H1 (cell line): ENCODE results near the gene TAF1D. TPM values are rescaled to one million over a fixed set of nuclear protein-coding genes. Genes with fewer than 3 reads are reported as not detected.

Experiments
- CTCF ChIA-PET: fragments of 300-600 bp; sonication (Branson Sonifier 250); formaldehyde crosslinking; loops from one replicate; lab custom pipeline; 2021; ENCODE audit not compliant: partially characterized antibody; lab: Charles Lee
- POLR2A ChIA-PET: fragments of 300-600 bp; sonication (Branson Sonifier 250); formaldehyde crosslinking; loops from one replicate; lab custom pipeline; 2021; ENCODE audit warnings: inconsistent platforms; ENCODE audit not compliant: partially characterized antibody; lab: Charles Lee
- DNase-seq, 2 experiments: peaks; one replicate each; pipeline versions ENCODE4 v3.0.0 to v3.0.0-alpha.2; 2010 to 2022; ENCODE audit warnings: low spot score in 2 of 2, low read depth in 1 of 2, mixed read lengths in 1 of 2
- FAIRE-seq: peaks from 2 replicates; lab custom pipeline; 2011; peaks lifted over from hg19 to GRCh38; lab: Jason Lieb, UNC
- H2AFZ ChIP-seq: 2 replicates; pipeline ENCODE4 v1.8.1; 2012; ENCODE audit warnings: low read length, inconsistent platforms
- H2AK5ac ChIP-seq: 2 replicates; pipeline ENCODE4 v1.6.1; 2013; ENCODE audit warnings: low read depth, low read length
- H2BK120ac ChIP-seq: replicated peaks from 2 replicates; pipeline ENCODE3; 2013; ENCODE audit warnings: low read depth, low read length, inconsistent platforms
- H2BK12ac ChIP-seq: 2 replicates; pipeline ENCODE4 v1.6.1; 2013; ENCODE audit warnings: low read depth, low read length
- H2BK15ac ChIP-seq: 2 replicates; pipeline ENCODE4 v1.6.1; 2013; ENCODE audit warnings: low read length
- H2BK20ac ChIP-seq: 2 replicates; pipeline ENCODE4 v1.6.1; 2013; ENCODE audit warnings: low read length
- H2BK5ac ChIP-seq: 2 replicates; pipeline ENCODE4 v1.6.1; 2013; ENCODE audit warnings: low read depth, low read length
- H3K14ac ChIP-seq: 2 replicates; pipeline ENCODE4 v1.6.1; 2013; ENCODE audit warnings: inconsistent platforms; ENCODE audit not compliant: insufficient read length
- H3K18ac ChIP-seq: 2 replicates; pipeline ENCODE4 v1.6.1; 2013; ENCODE audit warnings: low read length; ENCODE audit errors: extremely low read depth
- H3K23ac ChIP-seq: 2 replicates; pipeline ENCODE4 v1.6.1; 2013; ENCODE audit warnings: inconsistent platforms; ENCODE audit not compliant: insufficient read length
- H3K23me2 ChIP-seq: 2 replicates; pipeline ENCODE4 v1.6.1; 2013; ENCODE audit warnings: low read depth, low read length
- H3K27ac ChIP-seq: 2 replicates; pipeline ENCODE4 v1.6.1; 2011; ENCODE audit warnings: low read depth, low read length, inconsistent platforms
- H3K27me3 ChIP-seq, 4 experiments: replicated peaks in 1 of 4; 1 replicate in 1 of 4; 2 replicates in 3 of 4; pipeline versions ENCODE4 v1.6.1 to v1.8.1; 2011 to 2013; ENCODE audit warnings: low read length in 3 of 4, mild to moderate bottlenecking in 3 of 4, inconsistent platforms in 2 of 4, mixed read lengths in 2 of 4, moderate library complexity in 1 of 4; ENCODE audit not compliant: control insufficient read depth in 3 of 4, insufficient read depth in 3 of 4; ENCODE audit errors: extremely low read depth in 1 of 4
- H3K36me3 ChIP-seq, 4 experiments: 2 replicates each; pipeline versions ENCODE4 v1.6.1 to v1.8.1; 2011 to 2013; ENCODE audit warnings: mild to moderate bottlenecking in 4 of 4, low read length in 3 of 4, moderate library complexity in 2 of 4, control low read depth in 1 of 4, inconsistent platforms in 1 of 4; ENCODE audit not compliant: insufficient read depth in 4 of 4, control insufficient read depth in 2 of 4
- H3K4ac ChIP-seq: replicated peaks from 2 replicates; pipeline ENCODE3; 2013; ENCODE audit warnings: low read length, low read depth, mixed read lengths, inconsistent platforms; ENCODE audit not compliant: insufficient read length
- H3K4me1 ChIP-seq, 4 experiments: replicated peaks in 1 of 4; 1 replicate in 1 of 4; 2 replicates in 3 of 4; pipeline versions ENCODE4 v1.6.1 to v1.8.1; 2011 to 2013; ENCODE audit warnings: low read length in 3 of 4, inconsistent platforms in 2 of 4, mixed read lengths in 1 of 4; ENCODE audit not compliant: insufficient read depth in 4 of 4, control insufficient read depth in 3 of 4
- H3K4me2 ChIP-seq, 2 experiments: 2 replicates each; pipeline versions ENCODE4 v1.6.1 to v1.8.1; 2011 to 2013; ENCODE audit warnings: low read depth in 2 of 2, low read length in 2 of 2, control low read depth in 1 of 2, inconsistent platforms in 1 of 2, mild to moderate bottlenecking in 1 of 2; ENCODE audit not compliant: insufficient read depth in 1 of 2
- H3K4me3 ChIP-seq, 4 experiments: fragments of 200-600, 300-600 bp in 1 of 4; sonication (generic), shearing (Covaris generic), sonication (Bioruptor Twin) in 1 of 4; 2 replicates each; pipeline versions ENCODE4 v1.5.1 to v1.8.1; 2011 to 2016; ENCODE audit warnings: low read length in 4 of 4, low read depth in 3 of 4, control low read depth in 2 of 4, inconsistent platforms in 2 of 4, mild to moderate bottlenecking in 2 of 4, mixed read lengths in 1 of 4, moderate library complexity in 1 of 4; ENCODE audit not compliant: insufficient read depth in 2 of 4; ENCODE audit errors: extremely low read depth in 1 of 4
- H3K56ac ChIP-seq: replicated peaks from 2 replicates; pipeline ENCODE3; 2013; ENCODE audit warnings: low read depth, mild to moderate bottlenecking, mixed read lengths, low read length, inconsistent platforms; ENCODE audit not compliant: insufficient read length
- H3K79me1 ChIP-seq: 2 replicates; pipeline ENCODE4 v1.6.1; 2013; ENCODE audit warnings: low read depth, low read length, control low read depth
- H3K79me2 ChIP-seq, 2 experiments: 2 replicates each; pipeline versions ENCODE4 v1.6.1 to v1.8.1; 2012 to 2013; ENCODE audit warnings: low read length in 2 of 2, mild to moderate bottlenecking in 2 of 2, inconsistent platforms in 1 of 2; ENCODE audit not compliant: insufficient read depth in 2 of 2, control insufficient read depth in 1 of 2
- H3K9ac ChIP-seq, 4 experiments: replicated peaks in 1 of 4; 1 replicate in 1 of 4; 2 replicates in 3 of 4; pipeline versions ENCODE4 v1.6.1 to v1.8.1; 2011 to 2013; ENCODE audit warnings: low read depth in 3 of 4, low read length in 3 of 4, control low read depth in 2 of 4, mild to moderate bottlenecking in 2 of 4, moderate library complexity in 2 of 4, inconsistent platforms in 1 of 4; ENCODE audit errors: extremely low read depth in 1 of 4
- H3K9me3 ChIP-seq, 2 experiments: 2 replicates each; pipeline versions ENCODE4 v1.6.1 to v1.8.1; 2012 to 2013; ENCODE audit warnings: mild to moderate bottlenecking in 2 of 2, moderate library complexity in 2 of 2, control low read depth in 1 of 2, inconsistent platforms in 1 of 2, low read depth in 1 of 2, low read length in 1 of 2, mixed read lengths in 1 of 2; ENCODE audit not compliant: insufficient read depth in 2 of 2
- H4K20me1 ChIP-seq, 2 experiments: replicated peaks in 1 of 2; 2 replicates each; pipeline versions ENCODE3 to v1.8.1; 2011 to 2013; ENCODE audit warnings: inconsistent platforms in 2 of 2, low read length in 2 of 2, mild to moderate bottlenecking in 1 of 2; ENCODE audit not compliant: insufficient read depth in 2 of 2, control insufficient read depth in 1 of 2
- H4K5ac ChIP-seq: 2 replicates; pipeline ENCODE4 v1.6.1; 2013; ENCODE audit warnings: low read length, low read depth, mixed read lengths, inconsistent platforms; ENCODE audit not compliant: insufficient read length
- H4K8ac ChIP-seq: 2 replicates; pipeline ENCODE4 v1.8.0; 2013; ENCODE audit warnings: mild to moderate bottlenecking, moderate library complexity, low read length, inconsistent platforms; ENCODE audit not compliant: insufficient read depth; ENCODE audit errors: extremely low read depth
- H4K91ac ChIP-seq: replicated peaks from 2 replicates; pipeline ENCODE3; 2013; ENCODE audit warnings: low read length, mixed read lengths, inconsistent platforms; ENCODE audit not compliant: insufficient read length
- BRCA1 ChIP-seq: IDR thresholded peaks from 2 replicates; pipeline ENCODE4 v1.6.1; 2012; ENCODE audit warnings: low read depth, low read length, improper control_type of control experiment
- CREB1 ChIP-seq: IDR thresholded peaks from 2 replicates; pipeline ENCODE4 v1.6.1; 2012; ENCODE audit warnings: inconsistent platforms
- EP300 ChIP-seq, 2 experiments: IDR thresholded peaks; 1 replicate in 1 of 2; 2 replicates in 1 of 2; pipeline ENCODE4 v1.6.1; 2011 to 2012; ENCODE audit warnings: low read depth in 2 of 2, low read length in 2 of 2, mild to moderate bottlenecking in 2 of 2, borderline replicate concordance in 1 of 2, inconsistent platforms in 1 of 2, moderate library complexity in 1 of 2
- ZNF274 ChIP-seq: IDR thresholded peaks from 2 replicates; pipeline ENCODE4 v1.7.0; 2012; ENCODE audit warnings: low read length, borderline replicate concordance; ENCODE audit errors: extremely low read depth
- WGBS, 2 experiments: shearing (Covaris generic) in 1 of 2; methylation state at CpG; one replicate each; pipeline versions ENCODE4 v1.1.6 to v1.1.7; 2013 to 2015; ENCODE audit warnings: low lambda C conversion rate in 2 of 2, mixed read lengths in 2 of 2, inconsistent platforms in 1 of 2, low coverage in 1 of 2, missing lambda C conversion rate in 1 of 2; ENCODE audit not compliant: insufficient replicate concordance in 2 of 2, insufficient coverage in 1 of 2, insufficient read length in 1 of 2; ENCODE audit errors: extremely low coverage in 1 of 2, missing lambda C conversion rate in 1 of 2; 5-methylcytosine and 5-hydroxymethylcytosine counted together
- polyA plus RNA-seq, 7 experiments: library from polyadenylated mRNA; depleted of rRNA in 3 of 7; stranded (reverse) in 5 of 7; unstranded in 2 of 7; fragments of >200 nt in 5 of 7; fragments of 200-250 nt in 2 of 7; gene quantifications; 1 replicate in 5 of 7; 2 replicates in 1 of 7; 4 replicates in 1 of 7; pipeline versions ENCODE4 v1.2.1 to v1.2.3, GENCODE V29; 2011 to 2013; ENCODE audit warnings: missing spikeins in 2 of 7, mixed read lengths in 2 of 7
- total RNA-seq: library from RNA; stranded (reverse); fragmentation: NEBNext Ultra II Directional; extraction: Animal tissue kit (Norgen Biotek cat#: 25700); gene quantifications from 2 replicates; pipeline ENCODE4 v1.2.1, GENCODE V29; 2021

The TAF1D gene
- total and polyA plus RNA-seq, 2 of the 8 experiments (the other 6 are each of a cell fraction or from before 2014, with no cell fraction given): 64.7 to 212 TPM

DNA sequence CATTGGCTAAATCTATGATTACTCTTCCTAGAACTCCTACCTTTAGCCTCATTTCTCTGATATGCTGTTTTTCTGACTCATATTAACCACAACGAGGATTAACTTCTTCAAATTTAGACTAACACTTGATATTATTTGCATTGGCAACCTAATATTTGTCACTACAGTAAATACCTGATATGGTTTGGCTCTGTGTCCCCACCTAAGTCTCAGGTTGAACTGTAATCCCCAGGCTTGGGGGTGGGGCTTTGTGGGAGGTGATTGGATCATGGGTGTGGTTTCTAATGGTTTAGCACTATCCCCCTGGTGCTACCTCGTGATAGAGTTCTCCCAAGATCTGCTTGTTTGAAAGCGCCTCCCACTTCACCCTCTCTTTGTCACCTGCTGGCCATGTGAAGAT lies 25.7 kb upstream of the TAF1D start:
- 0 out of 4 replicates have a peak, but pooled peaks cover 0 to 3% of the 10 kb centered on the region in 2 experiments for H3K9me3 ChIP-seq
- no peak overlapping the region for H3K18ac ChIP-seq
- ChIA-PET CTCF (no interaction called here), POLR2A (interaction anchor here (5.0 to 9.4 kb wide), 2 partner anchors 15 to 27 kb away, joined by 41 to 88 read pairs; partner anchors contain the start of genes C11orf54, MED17 and TAF1D)
- H3K23me2 ChIP-seq: peaks cover 2% of the 10 kb centered on the region; the same call in 1 of the 2 replicates
- H2BK120ac ChIP-seq: no peak overlapping the region
- H2AFZ ChIP-seq: no peak overlapping the region
- no peak overlapping the region for H4K91ac ChIP-seq
- whole genome bisulfite sequencing, 2 experiments: 86% methylated on average over 3 of the region's 3 CpGs; no CpG with 5 or more reads in 1 of the 2 experiments
- H3K27me3 ChIP-seq: no peaks in the 10 kb centered on the region
- no peak overlapping the region for H3K56ac ChIP-seq
- H3K14ac ChIP-seq: no peak overlapping the region
- no peak overlapping the region for H2AK5ac ChIP-seq
- no peak overlapping the region for H3K4ac ChIP-seq
- H4K20me1 ChIP-seq: no peaks in the 10 kb centered on the region
- no peak overlapping the region for H2BK12ac ChIP-seq
- H3K36me3 ChIP-seq: peaks cover 0 to 11% (median 4%) of the 10 kb centered on the region in 4 experiments; a peak in 4 of 8 replicates
- no peak for FAIRE-seq
- H3K79me1 ChIP-seq: no peaks in the 10 kb centered on the region
- no peak overlapping the region for H3K4me3 ChIP-seq
- no peak overlapping the region for H4K8ac ChIP-seq
- H2BK20ac ChIP-seq: no peak overlapping the region
- DNase-seq: no peak
- H3K4me2 ChIP-seq: no peak overlapping the region
- H4K5ac ChIP-seq: no peak overlapping the region
- H3K9ac ChIP-seq: no peak overlapping the region
- no peak overlapping the region for H3K27ac ChIP-seq
- no peaks in the 10 kb centered on the region for H3K79me2 ChIP-seq
- no peak overlapping the region for H3K23ac ChIP-seq
- H2BK15ac ChIP-seq: no peak overlapping the region
- no peak overlapping the region for H2BK5ac ChIP-seq
- H3K4me1 ChIP-seq: no peaks in the 10 kb centered on the region
- TF ChIP-seq BRCA1 (no peak), ZNF274 (no peak), EP300 (IDR thresholded peaks at IDR 0.05; ENCODE audit: borderline replicate concordance in 1 of 2, low read depth in 2 of 2, low read length in 2 of 2) (no peak), CREB1 (no peak)
